OCI-LY1 (cell line): Measurements from ENCODE around the gene SYMPK.
A peak's percentile ranks its signal among the peaks of the same experiment; 100 is the strongest.

Experiments
- H2AFZ ChIP-seq: fragments of 200-600 bp; sonication (generic), shearing (Covaris generic); 2 replicates; pipeline ENCODE4 v1.6.0; 2014; ENCODE audit warnings: antibody characterized with exemption, mild to moderate bottlenecking, low read length
- H3F3A ChIP-seq: fragments of 200-600 bp; sonication (generic), shearing (Covaris generic); 2 replicates; pipeline ENCODE4 v1.6.0; 2014; ENCODE audit warnings: mild to moderate bottlenecking, antibody characterized with exemption, low read length, moderate library complexity; ENCODE audit not compliant: insufficient read depth
- H3K27ac ChIP-seq: fragments of 200-600 bp; sonication (generic); 2 replicates; pipeline ENCODE4 v1.5.1; 2014; ENCODE audit warnings: low read length, mixed run types, mild to moderate bottlenecking, low read depth; ENCODE audit not compliant: poor library complexity, severe bottlenecking
- H3K27me3 ChIP-seq: fragments of 200-600 bp; sonication (generic); 2 replicates; pipeline ENCODE4 v1.6.0; 2014; ENCODE audit warnings: antibody characterized with exemption, mild to moderate bottlenecking, low read length, moderate library complexity; ENCODE audit not compliant: insufficient read depth
- H3K36me3 ChIP-seq: fragments of 200-600 bp; sonication (generic); 2 replicates; pipeline ENCODE4 v1.6.1; 2014; ENCODE audit warnings: mild to moderate bottlenecking, antibody characterized with exemption, low read length, moderate library complexity, mixed read lengths; ENCODE audit not compliant: insufficient read depth
- H3K4me1 ChIP-seq: fragments of 200-600 bp; sonication (generic); 2 replicates; pipeline ENCODE4 v1.5.1; 2014; ENCODE audit warnings: mild to moderate bottlenecking, low read length, moderate library complexity; ENCODE audit not compliant: insufficient read depth, severe bottlenecking
- H3K4me2 ChIP-seq: fragments of 200-600 bp; sonication (generic), shearing (Covaris generic); 2 replicates; pipeline ENCODE4 v1.6.1; 2014; ENCODE audit warnings: low read length
- H3K4me3 ChIP-seq: fragments of 200-600 bp; sonication (generic); 2 replicates; pipeline ENCODE4 v1.5.1; 2014; ENCODE audit warnings: low read length, low read depth, mild to moderate bottlenecking, mixed read lengths; ENCODE audit not compliant: poor library complexity, severe bottlenecking
- H3K79me2 ChIP-seq: fragments of 200-600 bp; shearing (Covaris generic); 2 replicates; pipeline ENCODE4 v1.6.1; 2016; ENCODE audit warnings: mixed run types, low read length, mixed read lengths; ENCODE audit not compliant: insufficient read depth
- H3K9ac ChIP-seq: fragments of 200-600 bp; sonication (generic), shearing (Covaris generic); 2 replicates; pipeline ENCODE4 v1.6.1; 2014; ENCODE audit warnings: mild to moderate bottlenecking, low read length, mixed read lengths
- H3K9me2 ChIP-seq: fragments of 200-600 bp; sonication (generic), shearing (Covaris generic); 2 replicates; pipeline ENCODE4 v1.6.1; 2014; ENCODE audit warnings: low read depth, mild to moderate bottlenecking, low read length, mixed read lengths
- H3K9me3 ChIP-seq: fragments of 200-600 bp; shearing (Covaris generic); 2 replicates; pipeline ENCODE4 v1.6.1; 2014; ENCODE audit warnings: low read length, mixed read lengths
- H4K20me1 ChIP-seq: fragments of 200-600 bp; sonication (generic), shearing (Covaris generic); 2 replicates; pipeline ENCODE4 v1.6.0; 2016; ENCODE audit warnings: mild to moderate bottlenecking, low read length; ENCODE audit not compliant: insufficient read depth
- EZH2 ChIP-seq: fragments of 200-600 bp; sonication (generic), shearing (Covaris generic); IDR thresholded peaks from 2 replicates; pipeline ENCODE4 v1.8.0; 2017; ENCODE audit warnings: borderline replicate concordance, mixed run types, mild to moderate bottlenecking, antibody characterized with exemption, low read length, moderate library complexity, mixed read lengths
- TF ChIP-seq, protein P1 (sequence below): fragments of 200-600 bp; sonication (generic), shearing (Covaris generic); IDR thresholded peaks from 2 replicates; pipeline ENCODE4 v1.5.1; 2017; ENCODE audit warnings: mild to moderate bottlenecking, antibody characterized with exemption, low read length, moderate library complexity, mixed read lengths

The SYMPK gene

DNA sequence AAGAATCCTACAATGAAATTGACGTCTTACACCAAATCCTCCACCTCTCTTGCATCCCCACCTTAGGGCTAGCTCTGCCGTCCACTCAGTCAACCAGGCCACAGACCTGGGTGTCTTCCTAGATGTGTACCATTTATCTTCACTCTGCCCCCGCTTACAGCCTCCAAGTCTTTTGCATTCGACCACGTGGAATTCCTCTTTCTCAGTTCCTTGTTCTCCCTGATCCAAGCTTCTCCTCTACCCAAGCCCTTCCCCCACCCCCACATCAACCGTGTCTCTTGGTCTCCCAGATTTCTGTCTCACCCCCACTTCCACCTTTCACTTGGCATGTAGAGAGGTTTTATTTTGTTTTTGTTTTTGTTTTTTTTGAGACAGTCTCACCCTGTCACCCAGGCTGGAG lies 69.1 kb downstream of the SYMPK start:
- Histone ChIP-seq H4K20me1 (no peaks in the 10 kb centered on the region), H3K9me3 (no peaks in the 10 kb centered on the region), H3K79me2 (0 out of 2 replicates have a peak, but pooled peaks cover 4% of the 10 kb centered on the region), H3K4me3 (no peak overlapping the region), H3K4me2 (no peak overlapping the region), H3K27ac (no peak overlapping the region), H3K9ac (no peak overlapping the region), H3K9me2 (no peaks in the 10 kb centered on the region), H3K4me1 (peaks cover 18% of the 10 kb centered on the region), H2AFZ (no peak overlapping the region), H3K36me3 (peaks cover 15% of the 10 kb centered on the region; the same call in 1 of the 2 replicates), H3F3A (no peaks in the 10 kb centered on the region), H3K27me3 (no peaks in the 10 kb centered on the region)
- TF ChIP-seq, protein P1, sequence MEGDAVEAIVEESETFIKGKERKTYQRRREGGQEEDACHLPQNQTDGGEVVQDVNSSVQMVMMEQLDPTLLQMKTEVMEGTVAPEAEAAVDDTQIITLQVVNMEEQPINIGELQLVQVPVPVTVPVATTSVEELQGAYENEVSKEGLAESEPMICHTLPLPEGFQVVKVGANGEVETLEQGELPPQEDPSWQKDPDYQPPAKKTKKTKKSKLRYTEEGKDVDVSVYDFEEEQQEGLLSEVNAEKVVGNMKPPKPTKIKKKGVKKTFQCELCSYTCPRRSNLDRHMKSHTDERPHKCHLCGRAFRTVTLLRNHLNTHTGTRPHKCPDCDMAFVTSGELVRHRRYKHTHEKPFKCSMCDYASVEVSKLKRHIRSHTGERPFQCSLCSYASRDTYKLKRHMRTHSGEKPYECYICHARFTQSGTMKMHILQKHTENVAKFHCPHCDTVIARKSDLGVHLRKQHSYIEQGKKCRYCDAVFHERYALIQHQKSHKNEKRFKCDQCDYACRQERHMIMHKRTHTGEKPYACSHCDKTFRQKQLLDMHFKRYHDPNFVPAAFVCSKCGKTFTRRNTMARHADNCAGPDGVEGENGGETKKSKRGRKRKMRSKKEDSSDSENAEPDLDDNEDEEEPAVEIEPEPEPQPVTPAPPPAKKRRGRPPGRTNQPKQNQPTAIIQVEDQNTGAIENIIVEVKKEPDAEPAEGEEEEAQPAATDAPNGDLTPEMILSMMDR, result no peak
- no peak for TF ChIP-seq EZH2

DNA sequence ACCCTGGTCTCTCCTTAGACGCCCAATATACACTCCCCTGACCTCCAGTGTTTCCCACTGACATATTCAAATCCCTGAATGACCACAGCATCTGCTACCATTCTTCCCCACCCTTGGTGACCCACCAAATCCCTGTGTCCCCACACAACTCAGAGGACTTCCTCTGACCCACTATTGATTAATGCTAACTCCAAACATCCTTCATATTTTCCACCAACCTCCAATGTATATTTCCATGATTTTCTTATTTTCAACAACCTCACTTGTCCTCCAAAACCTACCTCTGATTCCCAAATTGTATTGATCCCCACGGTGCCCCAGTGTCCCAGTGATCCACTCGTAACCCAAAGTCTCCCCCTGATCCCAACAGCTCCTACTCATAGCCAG lies 69.8 kb downstream of the SYMPK start:
- H3K4me3 ChIP-seq, result peak overlapping the region; percentile 24

DNA sequence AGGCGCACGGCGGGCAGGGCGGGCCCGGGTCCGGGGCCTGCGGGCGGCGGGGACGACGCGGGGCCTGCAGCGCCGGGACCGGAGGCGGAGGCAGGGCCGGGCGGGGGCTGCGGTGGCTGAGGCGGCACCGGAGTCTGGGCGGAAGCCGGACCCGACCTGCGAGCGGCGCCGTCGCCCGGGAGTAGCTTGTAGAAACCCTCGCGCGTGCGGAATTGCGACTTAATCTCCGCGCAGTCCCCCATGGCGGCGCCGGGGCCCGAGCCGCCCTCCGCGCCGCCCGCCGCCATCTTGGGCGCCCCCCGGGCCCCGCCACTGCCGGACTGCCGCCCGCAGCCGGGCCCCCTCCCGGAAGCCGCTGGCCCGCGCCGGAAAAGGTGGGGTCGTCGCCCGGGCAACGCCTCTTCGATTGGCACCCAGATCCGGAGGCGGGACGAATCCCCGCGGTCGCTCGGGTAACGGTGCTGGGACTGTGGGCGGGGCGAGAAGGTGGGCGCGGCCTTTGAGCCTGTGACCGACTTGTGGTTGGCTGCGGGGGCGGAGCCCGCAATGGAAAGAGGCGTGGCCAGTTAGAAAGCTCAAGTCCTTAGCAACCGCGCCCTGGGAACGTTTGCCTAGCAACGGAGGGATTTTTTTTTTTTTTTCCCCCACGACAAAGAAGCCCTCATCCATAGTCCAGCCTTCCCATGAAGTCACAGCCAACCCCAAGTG lies 70.3 kb downstream of the SYMPK start, which contains the start of gene DMWD:
Gene DMWD, minus strand, starts transcription at position 376 of the 708 bp plus-strand sequence. Its CDS starts 89 bp downstream, at position 287.
- H3K4me3 ChIP-seq, result peak within 1 kb of the TSS; percentile 89
- H2AFZ ChIP-seq, result no peak within 1 kb of the TSS
- H3K9me2 ChIP-seq, result no peaks in the 10 kb centered on the region
- H3K4me1 ChIP-seq, result peaks cover 16% of the 10 kb centered on the region
- H3K27ac ChIP-seq, result no peak within 1 kb of the TSS
- H3K9me3 ChIP-seq, result no peaks in the 10 kb centered on the region
- no peaks in the 10 kb centered on the region for H3F3A ChIP-seq
- H3K36me3 ChIP-seq, result peaks cover 28% of the 10 kb centered on the region
- peak within 1 kb of the TSS; percentile 81 for H3K9ac ChIP-seq
- H4K20me1 ChIP-seq, result no peaks in the 10 kb centered on the region
- TF ChIP-seq EZH2, result no peak
- TF ChIP-seq, protein P1, result no peak
- peak within 1 kb of the TSS; percentile 93 for H3K4me2 ChIP-seq
- no peaks in the 10 kb centered on the region for H3K27me3 ChIP-seq
- 0 out of 2 replicates have a peak, but pooled peaks cover 4% of the 10 kb centered on the region for H3K79me2 ChIP-seq

More for the DNA sequence above, 69.8 kb downstream of the SYMPK start:
- Histone ChIP-seq H3K9ac (no peak overlapping the region), H4K20me1 (no peaks in the 10 kb centered on the region), H3F3A (no peaks in the 10 kb centered on the region), H2AFZ (no peak overlapping the region), H3K9me2 (no peaks in the 10 kb centered on the region), H3K27ac (no peak overlapping the region), H3K4me1 (peaks cover 16% of the 10 kb centered on the region), H3K79me2 (0 out of 2 replicates have a peak, but pooled peaks cover 4% of the 10 kb centered on the region), H3K4me2 (peak overlapping the region; percentile 25), H3K9me3 (no peaks in the 10 kb centered on the region), H3K36me3 (peaks cover 22% of the 10 kb centered on the region), H3K27me3 (no peaks in the 10 kb centered on the region)
- TF ChIP-seq, protein P1, result no peak
- no peak for TF ChIP-seq EZH2
